ENCODE data around the gene AANAT.

DNA sequence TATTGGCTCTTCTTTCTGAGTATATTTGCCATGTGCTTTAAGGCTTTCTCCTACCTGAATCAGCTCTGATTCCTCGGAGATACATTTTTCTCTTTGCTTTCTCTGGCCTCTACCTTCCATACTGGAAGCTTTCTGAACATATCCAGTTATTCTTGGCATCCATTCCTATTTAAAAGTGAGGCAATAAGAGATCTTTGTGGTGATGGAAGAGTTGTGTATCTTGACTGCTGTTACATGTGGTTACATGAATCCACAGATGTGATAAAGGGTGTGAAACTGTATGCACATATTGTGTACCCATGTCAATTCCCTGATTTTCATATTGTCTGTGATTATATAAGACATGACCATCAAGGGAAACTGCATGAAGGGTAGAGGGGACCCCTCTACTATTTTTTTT is 38.9 kb upstream of the AANAT start:
- TF ChIP-seq, protein P1, sequence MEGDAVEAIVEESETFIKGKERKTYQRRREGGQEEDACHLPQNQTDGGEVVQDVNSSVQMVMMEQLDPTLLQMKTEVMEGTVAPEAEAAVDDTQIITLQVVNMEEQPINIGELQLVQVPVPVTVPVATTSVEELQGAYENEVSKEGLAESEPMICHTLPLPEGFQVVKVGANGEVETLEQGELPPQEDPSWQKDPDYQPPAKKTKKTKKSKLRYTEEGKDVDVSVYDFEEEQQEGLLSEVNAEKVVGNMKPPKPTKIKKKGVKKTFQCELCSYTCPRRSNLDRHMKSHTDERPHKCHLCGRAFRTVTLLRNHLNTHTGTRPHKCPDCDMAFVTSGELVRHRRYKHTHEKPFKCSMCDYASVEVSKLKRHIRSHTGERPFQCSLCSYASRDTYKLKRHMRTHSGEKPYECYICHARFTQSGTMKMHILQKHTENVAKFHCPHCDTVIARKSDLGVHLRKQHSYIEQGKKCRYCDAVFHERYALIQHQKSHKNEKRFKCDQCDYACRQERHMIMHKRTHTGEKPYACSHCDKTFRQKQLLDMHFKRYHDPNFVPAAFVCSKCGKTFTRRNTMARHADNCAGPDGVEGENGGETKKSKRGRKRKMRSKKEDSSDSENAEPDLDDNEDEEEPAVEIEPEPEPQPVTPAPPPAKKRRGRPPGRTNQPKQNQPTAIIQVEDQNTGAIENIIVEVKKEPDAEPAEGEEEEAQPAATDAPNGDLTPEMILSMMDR (conservative IDR thresholded peaks at IDR 0.05; ENCODE audit: low read length), result no peak
- TF ChIP-seq EZH2phosphoT487 (IDR thresholded peaks at IDR 0.05; ENCODE audit: borderline replicate concordance), result no peak
